ENCODE data around the gene MARCHF9.

DNA sequence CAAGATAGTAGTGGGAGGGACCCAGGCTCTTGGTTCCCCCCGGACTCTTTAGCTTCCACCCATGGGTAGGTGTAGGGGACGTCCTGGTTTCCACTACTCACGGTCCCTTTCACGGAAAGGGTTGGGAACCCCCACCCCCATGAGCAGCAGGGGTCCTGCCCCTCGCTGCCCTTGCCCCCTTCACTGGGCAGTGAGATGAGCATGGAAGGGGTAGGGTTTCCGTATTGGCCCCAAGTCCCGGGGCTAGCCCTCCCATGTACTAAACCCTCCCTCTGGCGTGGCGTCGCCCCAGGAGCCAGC lies 29.1 kb upstream of the MARCHF9 start:
- TF ChIP-seq CTCF (conservative IDR thresholded peaks at IDR 0.05 in 1 of 2, IDR thresholded peaks at IDR 0.05 in 1 of 2; ENCODE audit: low read depth in 1 of 2, low read length in 2 of 2) (no peak), EZH2 (IDR thresholded peaks at IDR 0.05; ENCODE audit: low read length, missing control alignments) (no peak)

Measured in fibroblast of lung (primary cell).